Ectodermal cell (in vitro differentiated cells): ENCODE data around the gene TM4SF1.
"Not testable (repeated sequence)": the region's sequence is repeated elsewhere in the genome, so short reads cannot be mapped to it uniquely, and the experiment has no call there.

Source experiments
- H3K27ac ChIP-seq: 2 replicates; pipeline ENCODE4 v1.7.0; 2013; ENCODE audit warnings: mild to moderate bottlenecking, low read depth, low read length; ENCODE audit not compliant: insufficient read depth, poor library complexity, severe bottlenecking
- H3K27me3 ChIP-seq: 2 replicates; pipeline ENCODE4 v1.7.0; 2013; ENCODE audit warnings: mild to moderate bottlenecking, low read length; ENCODE audit not compliant: insufficient read depth, control insufficient read depth, poor library complexity, severe bottlenecking
- H3K36me3 ChIP-seq: one replicate; pipeline ENCODE4 v1.7.0; 2013; ENCODE audit warnings: low read length; ENCODE audit not compliant: control insufficient read depth, insufficient read depth
- H3K4me1 ChIP-seq: one replicate; pipeline ENCODE4 v1.7.0; 2013; ENCODE audit warnings: low read length; ENCODE audit not compliant: control insufficient read depth, insufficient read depth
- H3K4me3 ChIP-seq: 2 replicates; pipeline ENCODE4 v1.7.0; 2013; ENCODE audit warnings: low read depth, low read length, control low read depth; ENCODE audit not compliant: insufficient read depth
- H3K9me3 ChIP-seq: 2 replicates; pipeline ENCODE4 v1.7.0; 2013; ENCODE audit warnings: mild to moderate bottlenecking, low read length, moderate library complexity; ENCODE audit not compliant: control insufficient read depth
- WGBS, 2 experiments: methylation state at CpG; one replicate each; pipeline ENCODE4 v1.1.7; 2013; ENCODE audit warnings: missing lambda C conversion rate in 2 of 2; 5-methylcytosine and 5-hydroxymethylcytosine counted together

The TM4SF1 gene

GRCh38 chr3:149353581-149354184, 23.8 kb downstream of the TM4SF1 start:
- Histone ChIP-seq H3K4me1 (no peaks in the 10 kb centered on the region), H3K27ac (no peak overlapping the region), H3K9me3 (no peaks in the 10 kb centered on the region), H3K4me3 (no peak overlapping the region), H3K36me3 (no peaks in the 10 kb centered on the region), H3K27me3 (no peaks in the 10 kb centered on the region)
- WGBS, 2 experiments = 86 to 89% methylated on average over 1 of the region's 1 CpG

- 41 to 47% methylated on average over 7 of the region's 7 CpGs for WGBS, 2 experiments
- Histone ChIP-seq H3K4me1 (no peaks in the 10 kb centered on the region), H3K27me3 (no peaks in the 10 kb centered on the region), H3K27ac (no peak overlapping the region), H3K9me3 (no peaks in the 10 kb centered on the region), H3K36me3 (no peaks in the 10 kb centered on the region), H3K4me3 (no peak overlapping the region)
These were observed 24.9 kb downstream of the TM4SF1 start for GRCh38 chr3:149352556-149352955.

- H3K27me3 ChIP-seq = no peaks in the 10 kb centered on the region
- 90 to 100% methylated on average over 3 to 4 of the region's 4 CpGs for WGBS, 2 experiments
These were observed 33.5 kb downstream of the TM4SF1 start for GRCh38 chr3:149343951-149344350.

GRCh38 chr3:149342413-149343380, 34.8 kb downstream of the TM4SF1 start:
- H3K4me1 ChIP-seq = no peaks in the 10 kb centered on the region
- H3K4me3 ChIP-seq = no peak overlapping the region
- H3K27me3 ChIP-seq = no peaks in the 10 kb centered on the region
- WGBS, 2 experiments = 90 to 94% methylated on average over 2 to 4 of the region's 4 CpGs
- H3K36me3 ChIP-seq = no peaks in the 10 kb centered on the region
- H3K9me3 ChIP-seq = no peaks in the 10 kb centered on the region
- no peak overlapping the region for H3K27ac ChIP-seq

More at GRCh38 chr3:149343951-149344350, 33.5 kb downstream of the TM4SF1 start:
- Histone ChIP-seq H3K9me3 (no peaks in the 10 kb centered on the region), H3K27ac (no peak overlapping the region), H3K4me1 (no peaks in the 10 kb centered on the region), H3K4me3 (no peak overlapping the region), H3K36me3 (no peaks in the 10 kb centered on the region)

- Histone ChIP-seq H3K4me3 (no peak overlapping the region), H3K9me3 (no peaks in the 10 kb centered on the region), H3K36me3 (no peaks in the 10 kb centered on the region), H3K27me3 (no peaks in the 10 kb centered on the region), H3K27ac (no peak overlapping the region), H3K4me1 (no peaks in the 10 kb centered on the region)
- 86% methylated on average over 1 of the region's 1 CpG; no CpG with 5 or more reads in 1 of the 2 experiments for WGBS, 2 experiments
These were observed 37.0 kb downstream of the TM4SF1 start for GRCh38 chr3:149340310-149340933.

GRCh38 chr3:149339931-149340309, 37.5 kb downstream of the TM4SF1 start:
- H3K4me1 ChIP-seq = no peaks in the 10 kb centered on the region
- H3K27ac ChIP-seq = no peak overlapping the region
- WGBS, 2 experiments = 54 to 62% methylated on average over 5 of the region's 5 CpGs
- H3K4me3 ChIP-seq = no peak overlapping the region
- H3K36me3 ChIP-seq = no peaks in the 10 kb centered on the region
- H3K27me3 ChIP-seq = no peaks in the 10 kb centered on the region
- no peaks in the 10 kb centered on the region for H3K9me3 ChIP-seq

GRCh38 chr3:149337486-149337885, 40.0 kb downstream of the TM4SF1 start:
- not testable (repeated sequence) for H3K36me3 ChIP-seq, H3K4me1 ChIP-seq, H3K27ac ChIP-seq, H3K4me3 ChIP-seq, H3K9me3 ChIP-seq, H3K27me3 ChIP-seq
- 100% methylated on average over 1 of the region's 1 CpG; no CpG with 5 or more reads in 1 of the 2 experiments for WGBS, 2 experiments

GRCh38 chr3:149336925-149337324, 40.5 kb downstream of the TM4SF1 start:
- Histone ChIP-seq H3K27me3 (no peaks in the 10 kb centered on the region), H3K4me1 (no peaks in the 10 kb centered on the region), H3K9me3 (no peaks in the 10 kb centered on the region), H3K36me3 (no peaks in the 10 kb centered on the region), H3K4me3 (no peak overlapping the region), H3K27ac (no peak overlapping the region)

GRCh38 chr3:149333176-149333859, 44.1 kb downstream of the TM4SF1 start, which contains the start of gene TM4SF18:
TSS of gene TM4SF18 (minus strand) at chr3:149333636. CDS start at chr3:149333382, 254 bp downstream.
- H3K9me3 ChIP-seq = no peaks in the 10 kb centered on the region
- H3K27ac ChIP-seq = no peak within 1 kb of the TSS

More at GRCh38 chr3:149333176-149333859, 44.1 kb downstream of the TM4SF1 start, which contains the start of gene TM4SF18:
- 48 to 54% methylated on average over 11 of the region's 11 CpGs for WGBS, 2 experiments
- no peaks in the 10 kb centered on the region for H3K4me1 ChIP-seq
- no peaks in the 10 kb centered on the region for H3K36me3 ChIP-seq
- H3K4me3 ChIP-seq = no peak within 1 kb of the TSS
- H3K27me3 ChIP-seq = no peaks in the 10 kb centered on the region
